Measurements from ENCODE around the gene GRHL1. TPM values are rescaled to one million over a fixed set of nuclear protein-coding genes. Genes with fewer than 3 reads are reported as not detected.

GRHL1 gene
- polyA plus RNA-seq, 1 of the 3 experiments (the other 2 are of a cell fraction): 1.0 TPM

GRCh38 chr2:10028407-10028987 is 77.0 kb downstream of the GRHL1 start:
- H3K27ac ChIP-seq (ENCODE audit: low read depth in 2 of 2, low read length in 1 of 2): no peak overlapping the region
- 91% methylated on average over 16 of the region's 16 CpGs for WGBS (ENCODE audit: low lambda C conversion rate)
- CTCF ChIA-PET: interaction anchor here (0.7 to 7.0 kb wide), 9 partner anchors 8 to 258 kb away, joined by 3 to 76 read pairs (median 5); no protein-coding TSS in a partner anchor
- TF ChIP-seq FOXM1 (IDR thresholded peaks at IDR 0.05; ENCODE audit: low read depth) (no peak), POLR2AphosphoS5 (IDR thresholded peaks at IDR 0.05; ENCODE audit: low read depth, low read length) (no peak), RAD21 (IDR thresholded peaks at IDR 0.05; ENCODE audit: low read length) (peak; percentile 12; the same call in 1 of the 2 replicates)
- no peaks in the 10 kb centered on the region for H3K9me3 ChIP-seq
- H3K4me3 ChIP-seq (ENCODE audit: low read depth in 2 of 2, low read length in 1 of 2): no peak overlapping the region
- H3K9me2 ChIP-seq: no peaks in the 10 kb centered on the region
- no peaks in the 10 kb centered on the region for H3K79me2 ChIP-seq (ENCODE audit: insufficient read depth)
- no peaks in the 10 kb centered on the region for H3F3A ChIP-seq (replicated peaks; ENCODE audit: insufficient read depth)
- no peaks in the 10 kb centered on the region for H3K27me3 ChIP-seq (ENCODE audit: insufficient read depth)
- no peak overlapping the region for H3K9ac ChIP-seq
- no peaks in the 10 kb centered on the region for H3K36me3 ChIP-seq (replicated peaks in 1 of 2; ENCODE audit: control insufficient read depth in 1 of 2, insufficient read depth in 2 of 2, low read length in 1 of 2)
- POLR2A ChIA-PET: no interaction called here
- peaks cover 0 to 16% of the 10 kb centered on the region in 2 experiments; a peak in 1 of 4 replicates for H3K4me1 ChIP-seq (ENCODE audit: control insufficient read depth in 1 of 2, insufficient read depth in 2 of 2, low read depth in 1 of 2, low read length in 1 of 2)
- no peak overlapping the region for H3K4me2 ChIP-seq
- no peaks in the 10 kb centered on the region for H4K20me1 ChIP-seq (ENCODE audit: insufficient read depth)
- DNase-seq: no peak
- H2AFZ ChIP-seq (ENCODE audit: low read depth): no peak overlapping the region

DNA sequence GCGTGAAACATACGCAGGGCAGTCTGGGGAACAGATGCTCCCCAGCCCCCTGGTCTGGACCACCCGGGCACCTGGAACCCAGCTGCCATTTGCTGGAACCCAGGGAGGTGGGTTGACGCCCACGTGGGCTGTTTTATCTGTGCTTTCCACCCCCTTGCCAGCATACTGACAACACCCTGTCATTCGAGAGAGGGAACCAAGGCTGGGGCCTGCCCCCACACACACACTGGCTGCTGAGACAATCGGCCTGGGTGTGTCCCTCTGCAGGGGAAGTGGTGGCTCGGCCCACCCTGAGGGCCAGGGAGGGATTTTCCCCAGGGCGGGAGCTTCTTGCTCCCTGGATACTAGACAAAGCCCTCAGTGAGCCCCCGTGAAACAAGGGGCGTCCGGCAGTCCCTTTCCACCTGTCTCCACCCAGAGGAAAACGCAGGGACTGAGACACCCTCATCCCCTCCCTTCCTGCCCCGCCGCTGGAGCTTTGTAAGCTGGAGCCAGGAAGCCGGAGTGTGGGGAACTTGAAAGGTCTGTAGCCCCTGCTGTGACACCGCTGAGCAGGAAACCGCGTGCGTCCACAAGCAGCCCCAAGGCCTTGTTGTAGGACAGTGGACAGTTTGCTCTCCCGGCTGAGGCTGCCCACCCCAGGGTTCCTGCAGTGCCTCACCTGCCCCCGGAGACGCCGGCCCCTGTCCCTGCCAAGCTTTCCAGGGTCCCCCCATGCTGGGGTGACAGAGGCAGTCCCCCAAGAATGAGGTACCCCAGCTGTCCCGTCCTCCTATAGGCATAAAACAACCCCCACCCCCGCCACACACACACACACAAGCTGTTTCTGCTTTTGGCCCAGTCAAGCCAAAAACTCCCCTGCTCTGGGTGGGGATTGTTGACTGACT is 77.7 kb downstream of the GRHL1 start:
- Histone ChIP-seq H3K9me2 (no peaks in the 10 kb centered on the region), H3F3A (replicated peaks; ENCODE audit: insufficient read depth) (peaks cover 1% of the 10 kb centered on the region), H3K27ac (ENCODE audit: low read depth in 2 of 2, low read length in 1 of 2) (no peak overlapping the region), H3K79me2 (ENCODE audit: insufficient read depth) (no peaks in the 10 kb centered on the region), H3K9ac (no peak overlapping the region), H2AFZ (ENCODE audit: low read depth) (no peak overlapping the region), H3K9me3 (no peaks in the 10 kb centered on the region), H4K20me1 (ENCODE audit: insufficient read depth) (no peaks in the 10 kb centered on the region), H3K4me1 (ENCODE audit: control insufficient read depth in 1 of 2, insufficient read depth in 2 of 2, low read depth in 1 of 2, low read length in 1 of 2) (peaks cover 0 to 16% of the 10 kb centered on the region in 2 experiments; a peak in 1 of 4 replicates), H3K4me3 (ENCODE audit: low read depth in 2 of 2, low read length in 1 of 2) (no peak overlapping the region), H3K4me2 (no peak overlapping the region), H3K36me3 (replicated peaks in 1 of 2; ENCODE audit: control insufficient read depth in 1 of 2, insufficient read depth in 2 of 2, low read length in 1 of 2) (no peaks in the 10 kb centered on the region), H3K27me3 (ENCODE audit: insufficient read depth) (no peaks in the 10 kb centered on the region)
- DNase-seq: no peak
- ChIA-PET POLR2A (no interaction called here), CTCF (interaction anchor here (0.9 to 7.0 kb wide), 7 partner anchors 10 to 258 kb away, joined by 3 to 76 read pairs (median 5); no protein-coding TSS in a partner anchor)
- 77% methylated on average over 23 of the region's 26 CpGs for WGBS (ENCODE audit: low lambda C conversion rate)
- TF ChIP-seq, protein P1, sequence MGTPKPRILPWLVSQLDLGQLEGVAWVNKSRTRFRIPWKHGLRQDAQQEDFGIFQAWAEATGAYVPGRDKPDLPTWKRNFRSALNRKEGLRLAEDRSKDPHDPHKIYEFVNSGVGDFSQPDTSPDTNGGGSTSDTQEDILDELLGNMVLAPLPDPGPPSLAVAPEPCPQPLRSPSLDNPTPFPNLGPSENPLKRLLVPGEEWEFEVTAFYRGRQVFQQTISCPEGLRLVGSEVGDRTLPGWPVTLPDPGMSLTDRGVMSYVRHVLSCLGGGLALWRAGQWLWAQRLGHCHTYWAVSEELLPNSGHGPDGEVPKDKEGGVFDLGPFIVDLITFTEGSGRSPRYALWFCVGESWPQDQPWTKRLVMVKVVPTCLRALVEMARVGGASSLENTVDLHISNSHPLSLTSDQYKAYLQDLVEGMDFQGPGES (IDR thresholded peaks at IDR 0.05; ENCODE audit: low read depth, low read length): no peak
- TF ChIP-seq FOXJ3 (CRISPR knock-in tag; IDR thresholded peaks at IDR 0.05) (no peak), ELF1 (IDR thresholded peaks at IDR 0.05) (no peak), YY1 (IDR thresholded peaks at IDR 0.05; ENCODE audit: low read depth) (no peak), SIN3A (IDR thresholded peaks at IDR 0.05; ENCODE audit: borderline replicate concordance, low read depth, low read length) (no peak), RXRA (IDR thresholded peaks at IDR 0.05; ENCODE audit: borderline replicate concordance, low read depth) (no peak), TAF1 (IDR thresholded peaks at IDR 0.05; ENCODE audit: borderline replicate concordance, low read depth, low read length) (no peak), USF1 (IDR thresholded peaks at IDR 0.05; ENCODE audit: borderline replicate concordance, low read depth) (no peak), CTCF (IDR thresholded peaks at IDR 0.05) (no peak), TEAD4 (IDR thresholded peaks at IDR 0.05; ENCODE audit: borderline replicate concordance, insufficient read depth) (no peak), MAX (IDR thresholded peaks at IDR 0.05; ENCODE audit: low read depth) (no peak), SMC3 (IDR thresholded peaks at IDR 0.05; ENCODE audit: low read depth, low read length) (no peak), FOSL2 (IDR thresholded peaks at IDR 0.05; ENCODE audit: borderline replicate concordance, low read depth) (no peak), NRF1 (IDR thresholded peaks at IDR 0.05; ENCODE audit: low read depth, low read length) (no peak), POLR2AphosphoS5 (IDR thresholded peaks at IDR 0.05; ENCODE audit: low read depth, low read length) (no peak)
- TF ChIP-seq, protein P2, sequence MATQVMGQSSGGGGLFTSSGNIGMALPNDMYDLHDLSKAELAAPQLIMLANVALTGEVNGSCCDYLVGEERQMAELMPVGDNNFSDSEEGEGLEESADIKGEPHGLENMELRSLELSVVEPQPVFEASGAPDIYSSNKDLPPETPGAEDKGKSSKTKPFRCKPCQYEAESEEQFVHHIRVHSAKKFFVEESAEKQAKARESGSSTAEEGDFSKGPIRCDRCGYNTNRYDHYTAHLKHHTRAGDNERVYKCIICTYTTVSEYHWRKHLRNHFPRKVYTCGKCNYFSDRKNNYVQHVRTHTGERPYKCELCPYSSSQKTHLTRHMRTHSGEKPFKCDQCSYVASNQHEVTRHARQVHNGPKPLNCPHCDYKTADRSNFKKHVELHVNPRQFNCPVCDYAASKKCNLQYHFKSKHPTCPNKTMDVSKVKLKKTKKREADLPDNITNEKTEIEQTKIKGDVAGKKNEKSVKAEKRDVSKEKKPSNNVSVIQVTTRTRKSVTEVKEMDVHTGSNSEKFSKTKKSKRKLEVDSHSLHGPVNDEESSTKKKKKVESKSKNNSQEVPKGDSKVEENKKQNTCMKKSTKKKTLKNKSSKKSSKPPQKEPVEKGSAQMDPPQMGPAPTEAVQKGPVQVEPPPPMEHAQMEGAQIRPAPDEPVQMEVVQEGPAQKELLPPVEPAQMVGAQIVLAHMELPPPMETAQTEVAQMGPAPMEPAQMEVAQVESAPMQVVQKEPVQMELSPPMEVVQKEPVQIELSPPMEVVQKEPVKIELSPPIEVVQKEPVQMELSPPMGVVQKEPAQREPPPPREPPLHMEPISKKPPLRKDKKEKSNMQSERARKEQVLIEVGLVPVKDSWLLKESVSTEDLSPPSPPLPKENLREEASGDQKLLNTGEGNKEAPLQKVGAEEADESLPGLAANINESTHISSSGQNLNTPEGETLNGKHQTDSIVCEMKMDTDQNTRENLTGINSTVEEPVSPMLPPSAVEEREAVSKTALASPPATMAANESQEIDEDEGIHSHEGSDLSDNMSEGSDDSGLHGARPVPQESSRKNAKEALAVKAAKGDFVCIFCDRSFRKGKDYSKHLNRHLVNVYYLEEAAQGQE (IDR thresholded peaks at IDR 0.05; ENCODE audit: low read depth, low read length): no peak

All from SK-N-SH (cell line).